NCI-H510A treated with DMSO at 0.1 percent for 48 hours (cell line): Measurements from ENCODE around the gene APH1A.
"Not testable (repeated sequence)": the region's sequence is repeated elsewhere in the genome, so short reads cannot be mapped to it uniquely, and the experiment has no call there.

ENCODE experiments used
- DNase-seq: peaks from one replicate; lab custom pipeline; 2025; lab: John Stamatoyannopoulos, UW

Gene APH1A

GRCh38 chr1:150268705-150269403, at the start of gene APH1A:
TSS of gene APH1A (minus strand) at chr1:150269016. CDS start at chr1:150268810, 206 bp downstream.
- DNase-seq = peak; percentile 93

GRCh38 chr1:150314691-150315090, 45.9 kb upstream of the APH1A start:
- not testable (repeated sequence) for DNase-seq

GRCh38 chr1:150311762-150312161, 42.9 kb upstream of the APH1A start:
- DNase-seq = no peak

GRCh38 chr1:150309758-150310508, 41.1 kb upstream of the APH1A start:
- DNase-seq = no peak

GRCh38 chr1:150308585-150308984, 39.8 kb upstream of the APH1A start:
- DNase-seq = not testable (repeated sequence)

GRCh38 chr1:150302902-150303301, 34.1 kb upstream of the APH1A start:
- no peak for DNase-seq

- no peak for DNase-seq
These were observed 33.5 kb upstream of the APH1A start for GRCh38 chr1:150302338-150302737.

GRCh38 chr1:150299716-150300115, 30.9 kb upstream of the APH1A start:
- no peak for DNase-seq

GRCh38 chr1:150295476-150295875, 26.7 kb upstream of the APH1A start:
- no peak for DNase-seq

- peak; percentile 94 for DNase-seq
These were observed 24.8 kb upstream of the APH1A start, which contains the start of gene MRPS21 for GRCh38 chr1:150293433-150294253. TSS of gene MRPS21 (plus strand) at chr1:150293861. CDS start at chr1:150294367, 506 bp downstream.

- DNase-seq = no peak
These were observed 20.0 kb upstream of the APH1A start for GRCh38 chr1:150288822-150289221.

- no peak for DNase-seq
These were observed 19.6 kb upstream of the APH1A start for GRCh38 chr1:150288382-150288781.

- no peak for DNase-seq
These were observed 14.4 kb upstream of the APH1A start for GRCh38 chr1:150283260-150283659.

- no peak for DNase-seq
These were observed 13.7 kb upstream of the APH1A start for GRCh38 chr1:150282558-150282958.

- peak; percentile 96 for DNase-seq
These were observed 13.1 kb upstream of the APH1A start, which contains the start of gene CIART for GRCh38 chr1:150281758-150282557. TSS of gene CIART (plus strand) at chr1:150282554. CDS start at chr1:150283268, 714 bp downstream.

GRCh38 chr1:150281221-150281757, 12.5 kb upstream of the APH1A start:
- DNase-seq = peak; percentile 64

- no peak for DNase-seq
These were observed 11.4 kb upstream of the APH1A start for GRCh38 chr1:150280138-150280707.

GRCh38 chr1:150273311-150273710, 4.5 kb upstream of the APH1A start:
- DNase-seq = no peak

GRCh38 chr1:150271291-150271959, 2.6 kb upstream of the APH1A start:
- no peak for DNase-seq

GRCh38 chr1:150269451-150269850, 635 bp upstream of the APH1A start:
- DNase-seq = no peak
